Ectodermal cell (in vitro differentiated cells): Measurements from ENCODE around the gene HSD17B7. TPM values are rescaled to one million over a fixed set of nuclear protein-coding genes. Genes with fewer than 3 reads are reported as not detected.
A peak's percentile ranks its signal among the peaks of the same experiment; 100 is the strongest.
"Not testable (repeated sequence)": the region's sequence is repeated elsewhere in the genome, so short reads cannot be mapped to it uniquely, and the experiment has no call there.

ENCODE experiments used
- H3K27ac ChIP-seq: 2 replicates; pipeline ENCODE4 v1.7.0; 2013; ENCODE audit warnings: mild to moderate bottlenecking, low read depth, low read length; ENCODE audit not compliant: insufficient read depth, poor library complexity, severe bottlenecking
- H3K27me3 ChIP-seq: 2 replicates; pipeline ENCODE4 v1.7.0; 2013; ENCODE audit warnings: mild to moderate bottlenecking, low read length; ENCODE audit not compliant: insufficient read depth, control insufficient read depth, poor library complexity, severe bottlenecking
- H3K36me3 ChIP-seq: one replicate; pipeline ENCODE4 v1.7.0; 2013; ENCODE audit warnings: low read length; ENCODE audit not compliant: control insufficient read depth, insufficient read depth
- H3K4me1 ChIP-seq: one replicate; pipeline ENCODE4 v1.7.0; 2013; ENCODE audit warnings: low read length; ENCODE audit not compliant: control insufficient read depth, insufficient read depth
- H3K4me3 ChIP-seq: 2 replicates; pipeline ENCODE4 v1.7.0; 2013; ENCODE audit warnings: low read depth, low read length, control low read depth; ENCODE audit not compliant: insufficient read depth
- H3K9me3 ChIP-seq: 2 replicates; pipeline ENCODE4 v1.7.0; 2013; ENCODE audit warnings: mild to moderate bottlenecking, low read length, moderate library complexity; ENCODE audit not compliant: control insufficient read depth
- WGBS, 2 experiments: methylation state at CpG; one replicate each; pipeline ENCODE4 v1.1.7; 2013; ENCODE audit warnings: missing lambda C conversion rate in 2 of 2; 5-methylcytosine and 5-hydroxymethylcytosine counted together
- polyA plus RNA-seq, 4 experiments: library from polyadenylated mRNA; stranded (reverse); fragments of 50-300 nt; gene quantifications; one replicate each; pipeline ENCODE4 v1.2.3, GENCODE V29; 2013

Gene HSD17B7
- polyA plus RNA-seq (2013, experiment 1 of 4), result 32.1 TPM
- 26.0 TPM for polyA plus RNA-seq (2013, experiment 2 of 4)
- polyA plus RNA-seq (2013, experiment 3 of 4), result 19.6 TPM
- 22.1 TPM for polyA plus RNA-seq (2013, experiment 4 of 4)

- H3K27me3 ChIP-seq, H3K4me1 ChIP-seq, H3K36me3 ChIP-seq, H3K9me3 ChIP-seq, H3K27ac ChIP-seq: not testable (repeated sequence)
- peak within 1 kb of the TSS; percentile 43 for H3K4me3 ChIP-seq
- WGBS, 2 experiments, result 6 to 9% methylated on average over 11 to 18 of the region's 49 CpGs
Observed at GRCh38 chr1:162790303-162790984, at the start of gene HSD17B7. TSS of gene HSD17B7 (plus strand) at chr1:162790702. CDS start at chr1:162790801, 99 bp downstream.

- Histone ChIP-seq H3K4me1 (no peaks in the 10 kb centered on the region), H3K4me3 (no peak overlapping the region), H3K36me3 (no peaks in the 10 kb centered on the region), H3K27me3 (no peaks in the 10 kb centered on the region), H3K9me3 (no peaks in the 10 kb centered on the region), H3K27ac (no peak overlapping the region)
- 89 to 96% methylated on average over 3 to 4 of the region's 4 CpGs for WGBS, 2 experiments
Observed at GRCh38 chr1:162740755-162741154, 49.7 kb upstream of the HSD17B7 start.

- no peaks in the 10 kb centered on the region for H3K9me3 ChIP-seq
- H3K36me3 ChIP-seq, result no peaks in the 10 kb centered on the region
- 93 to 95% methylated on average over 2 of the region's 2 CpGs for whole genome bisulfite sequencing, 2 experiments
- H3K4me3 ChIP-seq, result no peak overlapping the region
- no peaks in the 10 kb centered on the region for H3K27me3 ChIP-seq
- H3K27ac ChIP-seq, result no peak overlapping the region
- H3K4me1 ChIP-seq, result no peaks in the 10 kb centered on the region
Observed at GRCh38 chr1:162741574-162741973, 48.9 kb upstream of the HSD17B7 start.

GRCh38 chr1:162746264-162746942 lies 44.1 kb upstream of the HSD17B7 start:
- 96 to 98% methylated on average over 14 of the region's 14 CpGs for WGBS, 2 experiments
- not testable (repeated sequence) for H3K27me3 ChIP-seq, H3K4me3 ChIP-seq

GRCh38 chr1:162753001-162753658 lies 37.4 kb upstream of the HSD17B7 start:
- Histone ChIP-seq H3K27ac (no peak overlapping the region), H3K27me3 (no peaks in the 10 kb centered on the region), H3K4me1 (no peaks in the 10 kb centered on the region), H3K9me3 (no peaks in the 10 kb centered on the region), H3K36me3 (no peaks in the 10 kb centered on the region), H3K4me3 (no peak overlapping the region)
- WGBS, 2 experiments, result 92 to 95% methylated on average over 1 of the region's 1 CpG

More at GRCh38 chr1:162746264-162746942, 44.1 kb upstream of the HSD17B7 start:
- H3K36me3 ChIP-seq, H3K9me3 ChIP-seq, H3K4me1 ChIP-seq, H3K27ac ChIP-seq: not testable (repeated sequence)

GRCh38 chr1:162753998-162754585 lies 36.4 kb upstream of the HSD17B7 start:
- H3K27ac ChIP-seq, result no peak overlapping the region
- no peaks in the 10 kb centered on the region for H3K27me3 ChIP-seq
- H3K9me3 ChIP-seq, result no peaks in the 10 kb centered on the region
- H3K4me1 ChIP-seq, result no peaks in the 10 kb centered on the region
- no peaks in the 10 kb centered on the region for H3K36me3 ChIP-seq
- WGBS, 2 experiments, result 80 to 94% methylated on average over 1 of the region's 1 CpG
- no peak overlapping the region for H3K4me3 ChIP-seq

- no peaks in the 10 kb centered on the region for H3K27me3 ChIP-seq
- 87 to 89% methylated on average over 3 of the region's 3 CpGs for WGBS, 2 experiments
Observed at GRCh38 chr1:162755306-162755705, 35.2 kb upstream of the HSD17B7 start.

GRCh38 chr1:162756523-162756922 lies 34.0 kb upstream of the HSD17B7 start:
- H3K27ac ChIP-seq, result no peak overlapping the region
- H3K36me3 ChIP-seq, result no peaks in the 10 kb centered on the region
- no peaks in the 10 kb centered on the region for H3K9me3 ChIP-seq
- no peak overlapping the region for H3K4me3 ChIP-seq
- no peaks in the 10 kb centered on the region for H3K27me3 ChIP-seq
- no peaks in the 10 kb centered on the region for H3K4me1 ChIP-seq
- 89 to 90% methylated on average over 4 to 5 of the region's 5 CpGs for WGBS, 2 experiments

More at GRCh38 chr1:162755306-162755705, 35.2 kb upstream of the HSD17B7 start:
- no peaks in the 10 kb centered on the region for H3K9me3 ChIP-seq
- no peaks in the 10 kb centered on the region for H3K4me1 ChIP-seq
- no peak overlapping the region for H3K4me3 ChIP-seq
- H3K27ac ChIP-seq, result no peak overlapping the region
- no peaks in the 10 kb centered on the region for H3K36me3 ChIP-seq

GRCh38 chr1:162757476-162757875 lies 33.0 kb upstream of the HSD17B7 start:
- Histone ChIP-seq H3K27ac (no peak overlapping the region), H3K27me3 (no peaks in the 10 kb centered on the region), H3K36me3 (no peaks in the 10 kb centered on the region), H3K9me3 (no peaks in the 10 kb centered on the region), H3K4me1 (no peaks in the 10 kb centered on the region), H3K4me3 (no peak overlapping the region)
- 86 to 92% methylated on average over 1 of the region's 1 CpG for WGBS, 2 experiments

- Histone ChIP-seq H3K27me3 (no peaks in the 10 kb centered on the region), H3K4me1 (no peaks in the 10 kb centered on the region), H3K4me3 (no peak overlapping the region), H3K36me3 (no peaks in the 10 kb centered on the region), H3K27ac (no peak overlapping the region), H3K9me3 (no peaks in the 10 kb centered on the region)
- WGBS, 2 experiments, result 100% methylated on average over 1 of the region's 1 CpG; no CpG with 5 or more reads in 1 of the 2 experiments
Observed at GRCh38 chr1:162765788-162766187, 24.7 kb upstream of the HSD17B7 start.
